H9 (cell line): Measurements from ENCODE around the gene NRG2. TPM values are rescaled to one million over a fixed set of nuclear protein-coding genes. Genes with fewer than 3 reads are reported as not detected.

Experiments used
- DNase-seq: peaks from one replicate; pipeline ENCODE4 v3.0.0-alpha.2; 2017
- H2AFZ ChIP-seq: one replicate; pipeline ENCODE4 v1.6.1; 2013; ENCODE audit warnings: mild to moderate bottlenecking, low read length, control low read depth, moderate library complexity
- H2AK5ac ChIP-seq: 2 replicates; pipeline ENCODE4 v1.6.1; 2013; ENCODE audit warnings: low read length, control low read depth, mixed read lengths; ENCODE audit not compliant: insufficient read length
- H2BK120ac ChIP-seq: one replicate; pipeline ENCODE4 v1.6.1; 2013; ENCODE audit warnings: low read depth, mild to moderate bottlenecking, low read length, control low read depth, inconsistent platforms; ENCODE audit not compliant: poor library complexity, severe bottlenecking
- H2BK12ac ChIP-seq: 2 replicates; pipeline ENCODE4 v1.6.1; 2013; ENCODE audit warnings: low read length, control low read depth, mixed read lengths, low read depth; ENCODE audit not compliant: insufficient read length
- H2BK15ac ChIP-seq: 2 replicates; pipeline ENCODE4 v1.6.1; 2013; ENCODE audit warnings: low read depth, low read length, control low read depth
- H2BK20ac ChIP-seq: one replicate; pipeline ENCODE4 v1.6.1; 2013; ENCODE audit warnings: low read depth, mild to moderate bottlenecking, low read length, control low read depth, inconsistent platforms; ENCODE audit not compliant: poor library complexity, severe bottlenecking
- H2BK5ac ChIP-seq: 2 replicates; pipeline ENCODE4 v1.6.1; 2013; ENCODE audit warnings: low read length, control low read depth, mixed read lengths; ENCODE audit not compliant: insufficient read length
- H3K14ac ChIP-seq: 2 replicates; pipeline ENCODE4 v1.6.1; 2013; ENCODE audit warnings: low read length, control low read depth; ENCODE audit not compliant: insufficient read depth
- H3K18ac ChIP-seq: 2 replicates; pipeline ENCODE4 v1.6.1; 2013; ENCODE audit warnings: low read depth, mild to moderate bottlenecking, mixed read lengths, low read length, control low read depth; ENCODE audit not compliant: insufficient read length
- H3K23ac ChIP-seq: 2 replicates; pipeline ENCODE4 v1.6.1; 2013; ENCODE audit warnings: low read length, control low read depth, mixed read lengths, low read depth; ENCODE audit not compliant: insufficient read length
- H3K23me2 ChIP-seq: 2 replicates; pipeline ENCODE4 v1.6.1; 2013; ENCODE audit warnings: low read depth, mild to moderate bottlenecking, mixed read lengths, low read length, control low read depth; ENCODE audit not compliant: insufficient read length, poor library complexity, severe bottlenecking
- H3K27ac ChIP-seq: 2 replicates; pipeline ENCODE4 v1.5.1; 2013; ENCODE audit warnings: low read length, control low read depth, mixed read lengths, low read depth; ENCODE audit not compliant: insufficient read length
- H3K27me3 ChIP-seq: 2 replicates; pipeline ENCODE4 v1.6.1; 2013; ENCODE audit warnings: low read length, control low read depth, inconsistent platforms; ENCODE audit not compliant: insufficient read depth
- H3K4ac ChIP-seq: 2 replicates; pipeline ENCODE4 v1.6.1; 2013; ENCODE audit warnings: low read depth, mild to moderate bottlenecking, control low read depth, inconsistent platforms, low read length, moderate library complexity
- H3K4me1 ChIP-seq: 2 replicates; pipeline ENCODE4 v1.6.1; 2013; ENCODE audit warnings: low read length, control low read depth, inconsistent platforms; ENCODE audit not compliant: insufficient read depth
- H3K4me2 ChIP-seq: 2 replicates; pipeline ENCODE4 v1.6.1; 2013; ENCODE audit warnings: low read length, control low read depth, mixed read lengths; ENCODE audit not compliant: insufficient read length, insufficient read depth
- H3K56ac ChIP-seq: 2 replicates; pipeline ENCODE4 v1.6.1; 2013; ENCODE audit warnings: low read depth, mild to moderate bottlenecking, mixed read lengths, low read length, control low read depth; ENCODE audit not compliant: insufficient read length
- H3K79me1 ChIP-seq: 2 replicates; pipeline ENCODE4 v1.6.1; 2013; ENCODE audit warnings: low read depth, mild to moderate bottlenecking, moderate library complexity, low read length, control low read depth, inconsistent platforms; ENCODE audit not compliant: insufficient read depth, poor library complexity, severe bottlenecking
- H3K79me2 ChIP-seq: 2 replicates; pipeline ENCODE4 v1.6.1; 2013; ENCODE audit warnings: low read length, control low read depth, inconsistent platforms; ENCODE audit not compliant: insufficient read depth
- H3K9ac ChIP-seq: 2 replicates; pipeline ENCODE4 v1.6.1; 2013; ENCODE audit warnings: low read length, control low read depth, mixed read lengths; ENCODE audit not compliant: insufficient read length; ENCODE audit errors: extremely low read depth
- H3K9me3 ChIP-seq: one replicate; pipeline ENCODE4 v1.6.1; 2013; ENCODE audit warnings: low read depth, low read length, inconsistent platforms; ENCODE audit not compliant: control insufficient read depth
- H3T11ph ChIP-seq: one replicate; pipeline ENCODE4 v1.6.1; 2013; ENCODE audit warnings: mild to moderate bottlenecking, low read length, control low read depth, inconsistent platforms
- H4K20me1 ChIP-seq: one replicate; pipeline ENCODE4 v1.6.1; 2013; ENCODE audit not compliant: control insufficient read depth, insufficient read length, insufficient read depth
- H4K5ac ChIP-seq: 2 replicates; pipeline ENCODE4 v1.6.1; 2013; ENCODE audit warnings: low read depth, mild to moderate bottlenecking, mixed read lengths, low read length, control low read depth; ENCODE audit not compliant: insufficient read length
- H4K8ac ChIP-seq: replicated peaks from 2 replicates; pipeline ENCODE4 v1.6.1; 2013; ENCODE audit warnings: low read length, control low read depth, mixed read lengths, low read depth; ENCODE audit not compliant: insufficient read length
- H4K91ac ChIP-seq: 2 replicates; pipeline ENCODE4 v1.6.1; 2013; ENCODE audit warnings: low read depth, mild to moderate bottlenecking, moderate library complexity, mixed read lengths, low read length, control low read depth; ENCODE audit not compliant: insufficient read length
- H3K27ac Mint-ChIP-seq, 3 experiments: 2 replicates in 2 of 3; 3 replicates in 1 of 3; pipeline ENCODE4 v1.8.0; 2020 to 2021; ENCODE audit warnings: mixed read lengths in 3 of 3, mild to moderate bottlenecking in 1 of 3, moderate library complexity in 1 of 3
- H3K27me3 Mint-ChIP-seq: 2 replicates; pipeline ENCODE4 v1.8.0; 2021; ENCODE audit warnings: low read depth, mild to moderate bottlenecking, moderate library complexity, mixed read lengths
- H3K36me3 Mint-ChIP-seq, 3 experiments: 2 replicates in 2 of 3; 3 replicates in 1 of 3; pipeline ENCODE4 v1.8.0; 2020 to 2021; ENCODE audit warnings: low read depth in 3 of 3, mixed read lengths in 3 of 3; ENCODE audit not compliant: insufficient read depth in 1 of 3
- H3K4me1 Mint-ChIP-seq, 2 experiments: 2 replicates each; pipeline ENCODE4 v1.8.0; 2020; ENCODE audit warnings: mixed read lengths in 2 of 2
- H3K4me3 Mint-ChIP-seq, 2 experiments: 2 replicates in 1 of 2; 3 replicates in 1 of 2; pipeline ENCODE4 v1.8.0; 2020 to 2021; ENCODE audit warnings: mild to moderate bottlenecking in 2 of 2, mixed read lengths in 2 of 2, moderate library complexity in 1 of 2
- H3K9me3 Mint-ChIP-seq, 2 experiments: 2 replicates in 1 of 2; 3 replicates in 1 of 2; pipeline ENCODE4 v1.8.0; 2020; ENCODE audit warnings: mild to moderate bottlenecking in 2 of 2, mixed read lengths in 2 of 2, moderate library complexity in 1 of 2
- WGBS: extraction: QIAGEN DNeasy Blood & Tissue Kit; methylation state at CpG from one replicate; pipeline ENCODE4 v1.1.7; 2013; ENCODE audit warnings: missing lambda C conversion rate, low lambda C conversion rate, mixed read lengths; ENCODE audit not compliant: insufficient read length; ENCODE audit errors: extremely low coverage; 5-methylcytosine and 5-hydroxymethylcytosine counted together
- total RNA-seq: library from RNA; stranded (reverse); gene quantifications from 2 replicates; pipeline ENCODE4 v1.2.1, GENCODE V29; 2021
- TF ChIP-seq, protein P1 (sequence below): fragments of 200-600 bp; sonication (generic); conservative IDR thresholded peaks from 3 replicates; pipeline ENCODE4 v1.8.0; 2021; ENCODE audit warnings: antibody characterized with exemption, mild to moderate bottlenecking

NRG2 gene
- total RNA-seq, 1 experiment from 2014 or later = not detected

DNA sequence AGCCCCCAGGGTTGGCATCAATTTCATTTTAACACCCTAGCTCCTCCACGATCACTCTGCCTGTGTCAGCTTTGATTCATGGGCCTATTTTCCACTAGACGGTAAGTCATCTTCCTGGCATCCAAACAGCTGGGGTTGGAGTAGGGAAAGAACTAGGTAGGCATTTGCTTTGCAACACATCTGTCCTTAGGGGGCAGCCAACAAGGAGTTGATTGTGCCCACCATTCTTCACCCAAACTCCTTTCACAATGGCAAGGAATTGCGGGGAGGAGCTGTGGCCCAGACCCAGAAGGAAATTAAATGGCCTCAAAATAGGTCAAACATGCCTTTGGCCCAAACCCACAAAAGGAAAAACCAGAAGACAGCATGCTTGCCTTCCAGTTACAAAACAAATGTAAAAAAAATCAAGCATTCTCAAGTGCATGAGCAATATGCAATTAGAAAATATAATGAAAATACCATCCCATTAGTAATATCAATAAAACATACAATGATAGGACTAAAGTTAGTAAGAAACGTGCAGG is 71.8 kb downstream of the NRG2 start:
- TF ChIP-seq, protein P1, sequence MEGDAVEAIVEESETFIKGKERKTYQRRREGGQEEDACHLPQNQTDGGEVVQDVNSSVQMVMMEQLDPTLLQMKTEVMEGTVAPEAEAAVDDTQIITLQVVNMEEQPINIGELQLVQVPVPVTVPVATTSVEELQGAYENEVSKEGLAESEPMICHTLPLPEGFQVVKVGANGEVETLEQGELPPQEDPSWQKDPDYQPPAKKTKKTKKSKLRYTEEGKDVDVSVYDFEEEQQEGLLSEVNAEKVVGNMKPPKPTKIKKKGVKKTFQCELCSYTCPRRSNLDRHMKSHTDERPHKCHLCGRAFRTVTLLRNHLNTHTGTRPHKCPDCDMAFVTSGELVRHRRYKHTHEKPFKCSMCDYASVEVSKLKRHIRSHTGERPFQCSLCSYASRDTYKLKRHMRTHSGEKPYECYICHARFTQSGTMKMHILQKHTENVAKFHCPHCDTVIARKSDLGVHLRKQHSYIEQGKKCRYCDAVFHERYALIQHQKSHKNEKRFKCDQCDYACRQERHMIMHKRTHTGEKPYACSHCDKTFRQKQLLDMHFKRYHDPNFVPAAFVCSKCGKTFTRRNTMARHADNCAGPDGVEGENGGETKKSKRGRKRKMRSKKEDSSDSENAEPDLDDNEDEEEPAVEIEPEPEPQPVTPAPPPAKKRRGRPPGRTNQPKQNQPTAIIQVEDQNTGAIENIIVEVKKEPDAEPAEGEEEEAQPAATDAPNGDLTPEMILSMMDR = no peak
- Mint-ChIP-seq H3K27me3 (peaks cover 41% of the 10 kb centered on the region), H3K4me1 (no peaks in the 10 kb centered on the region), H3K36me3 (no peaks in the 10 kb centered on the region), H3K27ac (no peak overlapping the region), H3K4me3 (no peak overlapping the region), H3K9me3 (no peaks in the 10 kb centered on the region)
- no peaks in the 10 kb centered on the region for H3K4me1 ChIP-seq
- H3K27ac ChIP-seq = no peak overlapping the region
- no peak overlapping the region for H3K23ac ChIP-seq
- DNase-seq = no peak
- no peak overlapping the region for H3K9ac ChIP-seq
- H4K5ac ChIP-seq = no peak overlapping the region
- no peak overlapping the region for H4K8ac ChIP-seq
- no peaks in the 10 kb centered on the region for H3K23me2 ChIP-seq
- no peak overlapping the region for H2BK5ac ChIP-seq
- H4K20me1 ChIP-seq = no peaks in the 10 kb centered on the region
- no peak overlapping the region for H2BK12ac ChIP-seq
- no peak overlapping the region for H3K4ac ChIP-seq
- no peak overlapping the region for H4K91ac ChIP-seq
- no peak overlapping the region for H3K18ac ChIP-seq
- no peaks in the 10 kb centered on the region for H3K9me3 ChIP-seq
- no peaks in the 10 kb centered on the region; the same call in 1 of the 2 replicates for H3K79me2 ChIP-seq
- no peak overlapping the region for H3K4me2 ChIP-seq
- no peak overlapping the region for H2BK120ac ChIP-seq
- H2AFZ ChIP-seq = no peak overlapping the region
- H2BK20ac ChIP-seq = no peak overlapping the region
- no peak overlapping the region for H3T11ph ChIP-seq
- no CpG with 5 or more reads among the region's 4 CpGs for WGBS
- H3K56ac ChIP-seq = no peak overlapping the region
- no peak overlapping the region for H2BK15ac ChIP-seq
- no peaks in the 10 kb centered on the region for H3K79me1 ChIP-seq
- no peak overlapping the region for H2AK5ac ChIP-seq
- no peaks in the 10 kb centered on the region for H3K27me3 ChIP-seq
- no peak overlapping the region for H3K14ac ChIP-seq
